GM12864 (cell line): Measurements from ENCODE around the gene FGD6.

ENCODE experiments used
- DNase-seq: peaks from one replicate; pipeline ENCODE4 v3.0.0-alpha.2; 2011; ENCODE audit warnings: low read depth
- H3K4me3 ChIP-seq: 2 replicates; pipeline ENCODE4 v1.5.1; 2011; ENCODE audit warnings: mild to moderate bottlenecking, low read depth, low read length, control low read depth
- TF ChIP-seq, protein P1 (sequence below): IDR thresholded peaks from 2 replicates; pipeline ENCODE4 v1.5.1; 2011; ENCODE audit warnings: low read depth, mild to moderate bottlenecking, moderate library complexity, low read length, control low read depth, inconsistent platforms; ENCODE audit errors: missing control alignments

The FGD6 gene

DNA sequence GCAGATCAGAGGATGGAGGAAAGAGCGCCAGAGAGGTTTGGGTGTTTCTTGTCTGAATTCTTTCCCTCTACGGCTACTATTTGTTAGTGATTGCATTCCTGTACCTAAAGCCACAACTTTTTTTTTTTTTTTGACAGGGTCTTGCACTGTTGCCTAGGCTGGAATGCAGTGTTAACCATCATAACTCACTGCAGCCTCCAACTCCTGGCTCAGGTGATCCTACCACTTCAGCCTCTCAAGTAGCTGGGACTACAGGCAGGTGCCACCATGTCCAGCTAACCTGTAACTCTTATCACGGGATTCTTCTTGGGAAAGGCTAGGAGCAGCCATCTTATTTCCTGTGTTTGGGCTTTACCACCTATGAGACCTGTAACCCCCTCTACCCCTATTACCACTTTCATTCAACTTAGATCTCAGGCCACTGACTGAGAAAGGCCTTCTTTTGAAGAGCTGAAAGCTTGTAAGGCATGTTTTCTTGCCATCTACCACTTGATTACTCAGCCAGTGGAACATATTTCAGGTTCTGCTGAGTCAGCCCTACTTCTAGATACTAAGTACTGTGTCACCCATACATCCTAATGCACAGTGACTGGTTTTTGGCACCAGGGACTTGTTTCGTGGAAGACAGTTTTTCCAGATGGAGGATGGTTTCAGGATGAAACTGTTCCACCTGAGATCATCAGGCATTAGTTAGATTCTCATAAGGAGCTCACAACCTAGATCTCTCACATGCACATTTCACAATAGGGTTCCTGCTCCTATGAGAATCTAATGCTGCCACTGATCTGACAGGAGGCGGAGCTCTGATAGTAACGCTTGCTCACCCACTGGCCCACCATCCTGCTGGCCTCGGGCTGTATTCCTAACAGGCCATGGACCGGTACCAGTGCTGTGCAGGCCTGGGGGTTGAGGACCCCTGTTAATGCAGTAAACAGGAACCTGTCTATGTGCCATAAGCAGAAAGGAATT, 7.2 kb upstream of the FGD6 start:
- H3K4me3 ChIP-seq = no peak overlapping the region
- no peak for DNase-seq
- TF ChIP-seq, protein P1, sequence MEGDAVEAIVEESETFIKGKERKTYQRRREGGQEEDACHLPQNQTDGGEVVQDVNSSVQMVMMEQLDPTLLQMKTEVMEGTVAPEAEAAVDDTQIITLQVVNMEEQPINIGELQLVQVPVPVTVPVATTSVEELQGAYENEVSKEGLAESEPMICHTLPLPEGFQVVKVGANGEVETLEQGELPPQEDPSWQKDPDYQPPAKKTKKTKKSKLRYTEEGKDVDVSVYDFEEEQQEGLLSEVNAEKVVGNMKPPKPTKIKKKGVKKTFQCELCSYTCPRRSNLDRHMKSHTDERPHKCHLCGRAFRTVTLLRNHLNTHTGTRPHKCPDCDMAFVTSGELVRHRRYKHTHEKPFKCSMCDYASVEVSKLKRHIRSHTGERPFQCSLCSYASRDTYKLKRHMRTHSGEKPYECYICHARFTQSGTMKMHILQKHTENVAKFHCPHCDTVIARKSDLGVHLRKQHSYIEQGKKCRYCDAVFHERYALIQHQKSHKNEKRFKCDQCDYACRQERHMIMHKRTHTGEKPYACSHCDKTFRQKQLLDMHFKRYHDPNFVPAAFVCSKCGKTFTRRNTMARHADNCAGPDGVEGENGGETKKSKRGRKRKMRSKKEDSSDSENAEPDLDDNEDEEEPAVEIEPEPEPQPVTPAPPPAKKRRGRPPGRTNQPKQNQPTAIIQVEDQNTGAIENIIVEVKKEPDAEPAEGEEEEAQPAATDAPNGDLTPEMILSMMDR = no peak

DNA sequence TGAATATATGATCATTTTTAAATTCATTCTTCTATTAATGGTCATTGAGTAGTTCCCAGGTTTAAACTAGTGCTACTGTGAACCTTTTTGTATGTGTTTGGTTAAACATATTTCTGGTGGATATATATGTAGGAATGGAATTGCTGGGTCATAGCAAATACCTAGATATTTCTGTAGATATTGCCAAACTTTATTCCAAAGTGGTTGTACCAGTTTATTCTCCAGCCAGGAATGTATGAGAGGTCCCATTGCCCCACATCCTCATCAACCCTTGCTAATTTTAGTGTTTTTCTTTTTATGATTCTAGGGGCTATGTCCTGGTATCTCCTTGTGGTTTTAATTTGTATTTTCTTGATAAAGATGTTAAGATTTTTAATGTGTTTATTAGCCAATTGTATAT, 3.5 kb upstream of the FGD6 start:
- TF ChIP-seq, protein P1 = no peak

DNA sequence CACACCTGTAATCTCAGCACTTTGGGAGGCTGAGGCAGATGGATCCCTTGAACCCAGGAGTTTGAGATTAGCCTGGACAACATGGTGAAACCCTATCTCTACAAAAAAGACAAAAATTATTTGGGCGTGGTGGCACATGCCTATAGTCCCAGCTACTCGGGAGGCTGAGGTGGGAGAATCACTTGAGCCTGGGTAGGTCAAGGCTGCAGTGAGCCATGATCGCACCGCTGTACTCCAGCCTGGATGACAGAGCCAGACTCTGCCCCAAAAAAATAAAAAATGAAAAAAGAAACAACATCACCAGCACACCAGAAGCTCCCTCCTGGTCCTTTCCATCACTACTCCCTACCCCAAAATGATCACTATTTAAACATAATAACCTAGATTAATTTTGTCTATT, 2.9 kb upstream of the FGD6 start:
- TF ChIP-seq, protein P1 = no peak
- H3K4me3 ChIP-seq = peak overlapping the region; percentile 53
- DNase-seq = no peak

More for the DNA sequence above, 3.5 kb upstream of the FGD6 start:
- no peak overlapping the region for H3K4me3 ChIP-seq
- DNase-seq = no peak

DNA sequence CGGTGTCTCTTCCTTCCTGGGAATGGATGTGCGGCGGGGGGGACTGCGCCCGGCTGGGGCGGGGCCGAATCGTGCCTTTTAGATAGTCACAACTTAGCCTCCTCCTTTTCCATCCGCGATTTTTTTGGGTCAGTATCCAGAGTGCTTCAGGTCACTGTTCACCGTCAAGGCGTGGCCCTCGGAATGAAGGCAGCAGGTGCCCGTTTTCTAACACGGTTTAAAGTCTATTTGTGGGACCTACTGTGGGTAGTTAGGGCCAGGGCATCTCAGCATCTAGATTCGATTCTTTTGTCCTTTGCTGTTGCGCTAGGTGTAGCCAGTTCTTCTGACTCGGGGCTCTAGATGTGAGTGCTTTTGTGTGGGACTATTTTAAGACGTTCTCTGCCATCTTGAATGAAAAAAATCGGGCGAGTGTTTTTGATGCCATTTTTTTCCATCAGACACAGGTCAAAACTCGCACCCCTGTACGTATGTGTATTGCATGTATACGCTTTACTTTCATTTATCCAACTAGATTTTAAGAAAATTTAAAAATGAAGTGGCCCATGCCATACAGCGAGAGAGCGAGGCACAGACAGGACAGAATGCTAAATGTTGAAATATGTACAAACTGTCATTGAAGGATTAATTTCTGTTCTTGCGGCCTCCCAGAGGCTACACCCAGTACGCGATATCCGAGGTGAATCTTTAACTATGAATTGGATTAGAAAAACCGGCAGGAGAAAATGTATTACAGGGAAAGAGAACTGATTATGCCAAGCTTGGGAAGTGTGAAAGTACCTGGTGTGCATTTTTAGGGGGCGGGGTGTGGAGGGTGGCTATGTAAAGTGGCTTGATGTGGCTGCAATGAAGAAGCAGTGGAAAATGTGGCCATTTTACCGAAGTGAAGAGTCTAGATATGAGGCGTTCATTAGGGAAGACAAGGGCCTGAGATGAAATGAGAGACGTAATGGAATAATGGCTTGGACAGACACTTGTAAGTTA, 1.2 kb upstream of the FGD6 start:
- peak overlapping the region; percentile 73 for H3K4me3 ChIP-seq
- no peak for DNase-seq
- TF ChIP-seq, protein P1 = no peak

DNA sequence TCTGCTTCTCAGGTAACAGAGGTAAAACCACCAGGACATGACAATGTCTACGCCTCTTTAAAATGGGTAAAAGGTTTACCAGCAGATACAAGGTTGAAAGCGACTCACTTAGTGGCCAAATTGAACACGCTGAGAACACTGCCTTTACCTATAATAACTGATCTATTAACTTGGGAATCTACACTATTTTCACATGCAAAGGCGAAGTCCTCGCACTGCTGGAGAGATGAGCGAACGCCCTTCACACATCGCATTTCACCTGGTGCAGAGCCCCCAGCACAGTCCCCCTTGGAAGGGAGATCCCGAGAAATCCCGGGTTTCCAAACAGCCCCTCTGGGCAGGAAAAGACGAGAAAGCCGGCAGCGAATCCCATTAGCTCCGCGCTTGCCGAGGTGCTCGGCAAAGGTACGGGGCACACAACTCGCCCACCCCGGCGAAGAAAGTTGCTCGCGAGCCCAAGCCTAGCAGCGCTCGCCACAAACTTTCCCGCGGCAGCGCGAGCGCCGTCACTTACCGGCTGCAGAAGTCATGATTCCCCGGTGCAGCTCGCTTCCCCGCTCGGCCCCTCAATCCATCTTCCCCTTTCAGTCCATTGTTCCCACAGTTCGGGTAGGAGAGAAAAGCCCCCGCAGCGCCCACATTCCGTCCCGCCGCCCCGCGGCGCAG, 423 bp downstream of the FGD6 start:
- DNase-seq = no peak
- TF ChIP-seq, protein P1 = no peak
- H3K4me3 ChIP-seq = peak overlapping the region; percentile 73

DNA sequence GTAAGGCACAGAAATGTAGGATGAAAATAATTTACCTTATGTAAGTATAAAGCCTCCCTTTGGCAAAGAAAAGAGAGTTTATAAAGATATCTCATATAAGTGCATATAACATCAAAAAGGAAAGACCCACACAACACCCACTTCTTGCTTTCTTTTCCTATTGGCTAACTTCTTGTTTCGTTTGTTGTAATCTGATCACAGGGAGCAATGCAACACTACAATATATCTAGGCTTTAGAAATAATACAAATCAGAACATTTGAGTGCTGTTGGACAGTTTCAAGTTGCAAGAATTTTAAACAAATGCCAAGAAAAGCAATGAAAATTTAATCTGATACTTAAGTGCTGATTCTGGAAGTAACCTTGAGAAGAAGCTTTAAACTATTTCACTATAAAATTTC, 1.3 kb downstream of the FGD6 start:
- no peak for DNase-seq
- H3K4me3 ChIP-seq = peak overlapping the region; percentile 73
- TF ChIP-seq, protein P1 = no peak
